Activated CD8-positive, alpha-beta T cell treated with anti-CD3 and anti-CD28 coated beads, Interleukin-2, amount 10 ng/mL, durations not matched to agents 7 days and 5 days (primary cell): ENCODE results near the gene PCSK7. TPM values are rescaled to one million over a fixed set of nuclear protein-coding genes. Genes with fewer than 3 reads are reported as not detected.
A peak's percentile ranks its signal among the peaks of the same experiment; 100 is the strongest.
"Not testable (repeated sequence)": the region's sequence is repeated elsewhere in the genome, so short reads cannot be mapped to it uniquely, and the experiment has no call there.

Experiments used
- ATAC-seq: fragments of 150-1000 bp; cut with Tn5 transposase; one replicate; pipeline ENCODE4 v1.10.0; 2021; ENCODE audit warnings: moderate library complexity
- CTCF ChIA-PET: fragments of 350-600 bp; sonication (Branson Sonifier 250); formaldehyde crosslinking; loops from one replicate; lab custom pipeline; 2021; ENCODE audit warnings: antibody characterized with exemption; lab: Charles Lee
- POLR2A ChIA-PET: fragments of 350-600 bp; sonication (Branson Sonifier 250); formaldehyde crosslinking; loops from one replicate; lab custom pipeline; 2021; ENCODE audit warnings: antibody characterized with exemption; lab: Charles Lee
- DNase-seq: peaks from one replicate; pipeline ENCODE4 v3.0.0-alpha.2; 2020
- H3K27ac Mint-ChIP-seq: one replicate; pipeline ENCODE4 v1.8.0; 2021; ENCODE audit warnings: mild to moderate bottlenecking, mixed read lengths
- H3K27me3 Mint-ChIP-seq: one replicate; pipeline ENCODE4 v1.8.0; 2021; ENCODE audit warnings: low read depth, mixed read lengths
- H3K36me3 Mint-ChIP-seq: one replicate; pipeline ENCODE4 v1.8.0; 2021; ENCODE audit warnings: low read depth, mixed read lengths
- H3K4me1 Mint-ChIP-seq: one replicate; pipeline ENCODE4 v1.8.0; 2021; ENCODE audit warnings: low read depth, mixed read lengths
- H3K4me3 Mint-ChIP-seq: one replicate; pipeline ENCODE4 v1.8.0; 2021; ENCODE audit warnings: mild to moderate bottlenecking, mixed read lengths
- H3K9me3 Mint-ChIP-seq: one replicate; pipeline ENCODE4 v1.8.0; 2022; ENCODE audit warnings: mixed read lengths; ENCODE audit not compliant: insufficient read depth
- total RNA-seq, 2 experiments: library from RNA; stranded (reverse); gene quantifications; one replicate each; pipeline ENCODE4 v1.2.3, GENCODE V29; 2021

Gene PCSK7
- 100 to 1,000 TPM; 160 to 161 TPM for total RNA-seq

GRCh38 chr11:117231842-117232091, at the start of gene PCSK7:
PCSK7 (minus strand) TSS chr11:117232073; CDS start chr11:117229844, 2,229 bp downstream.
- no peaks in the 10 kb centered on the region for H3K27me3 Mint-ChIP-seq
- H3K9me3 Mint-ChIP-seq, result no peaks in the 10 kb centered on the region
- H3K36me3 Mint-ChIP-seq, result peaks cover 40% of the 10 kb centered on the region
- ChIA-PET CTCF (interaction anchor here (0.8 to 6.9 kb wide), 13 partner anchors 9 to 585 kb away, joined by 3 to 124 read pairs (median 5); partner anchors contain the start of genes CEP164, PAFAH1B2 and SIDT2), POLR2A (interaction anchor here (1.2 to 3.2 kb wide), 6 partner anchors 16 to 378 kb away, joined by 3 to 15 read pairs (median 9); partner anchors contain the start of genes CEP164, PAFAH1B2 and SIDT2)
- H3K4me3 Mint-ChIP-seq, result peak within 1 kb of the TSS; percentile 89
- ATAC-seq (no peak), DNase-seq (no peak)
- H3K4me1 Mint-ChIP-seq, result peaks cover 48% of the 10 kb centered on the region
- peak within 1 kb of the TSS; percentile 97 for H3K27ac Mint-ChIP-seq

- ChIA-PET POLR2A (no interaction called here), CTCF (no interaction called here)
- no peak overlapping the region for H3K4me3 Mint-ChIP-seq
- no peaks in the 10 kb centered on the region for H3K9me3 Mint-ChIP-seq
- H3K4me1 Mint-ChIP-seq, result peaks cover 11% of the 10 kb centered on the region
- DNase-seq, result no peak
- no peaks in the 10 kb centered on the region for H3K27me3 Mint-ChIP-seq
- H3K27ac Mint-ChIP-seq, result no peak overlapping the region
- ATAC-seq, result no peak
- peaks cover 37% of the 10 kb centered on the region for H3K36me3 Mint-ChIP-seq
Measured at GRCh38 chr11:117281159-117281558, 49.3 kb upstream of the PCSK7 start.

GRCh38 chr11:117279711-117280376, 48.0 kb upstream of the PCSK7 start:
- Mint-ChIP-seq H3K9me3 (no peaks in the 10 kb centered on the region), H3K36me3 (peaks cover 44% of the 10 kb centered on the region), H3K4me3 (no peak overlapping the region), H3K4me1 (peaks cover 13% of the 10 kb centered on the region), H3K27me3 (no peaks in the 10 kb centered on the region), H3K27ac (peak overlapping the region; percentile 83)
- DNase-seq (no peak), ATAC-seq (peak; percentile 53)
- CTCF ChIA-PET, result interaction anchor here (0.9 kb wide), 1 partner anchor 53 kb away, joined by 3 read pairs; no protein-coding TSS in a partner anchor
- POLR2A ChIA-PET, result no interaction called here

GRCh38 chr11:117278347-117278746, 46.5 kb upstream of the PCSK7 start:
- Mint-ChIP-seq H3K9me3 (no peaks in the 10 kb centered on the region), H3K4me1 (peaks cover 13% of the 10 kb centered on the region), H3K27ac (no peak overlapping the region), H3K4me3 (no peak overlapping the region), H3K36me3 (peaks cover 38% of the 10 kb centered on the region), H3K27me3 (no peaks in the 10 kb centered on the region)
- ChIA-PET POLR2A (no interaction called here), CTCF (no interaction called here)
- DNase-seq, result no peak
- ATAC-seq, result no peak

- POLR2A ChIA-PET, result no interaction called here
- Mint-ChIP-seq H3K27me3 (no peaks in the 10 kb centered on the region), H3K4me1 (peaks cover 2% of the 10 kb centered on the region), H3K9me3 (no peaks in the 10 kb centered on the region), H3K4me3 (no peak overlapping the region), H3K36me3 (peaks cover 13% of the 10 kb centered on the region), H3K27ac (no peak overlapping the region)
- DNase-seq (no peak), ATAC-seq (no peak)
- CTCF ChIA-PET, result interaction anchor here (0.9 kb wide), 1 partner anchor 152 kb away, joined by 3 read pairs; no protein-coding TSS in a partner anchor
Measured at GRCh38 chr11:117273550-117274289, 41.8 kb upstream of the PCSK7 start.

- H3K4me3 Mint-ChIP-seq, H3K27ac Mint-ChIP-seq, H3K4me1 Mint-ChIP-seq, H3K27me3 Mint-ChIP-seq, ATAC-seq, CTCF ChIA-PET, DNase-seq, H3K9me3 Mint-ChIP-seq: not testable (repeated sequence)
- POLR2A ChIA-PET, result interaction anchor here (0.6 kb wide), 1 partner anchor 117 kb away, joined by 3 read pairs; no protein-coding TSS in a partner anchor
- H3K36me3 Mint-ChIP-seq, result peaks cover 13% of the 10 kb centered on the region
Measured at GRCh38 chr11:117272175-117272574, 40.3 kb upstream of the PCSK7 start.

GRCh38 chr11:117271208-117271607, 39.3 kb upstream of the PCSK7 start:
- H3K36me3 Mint-ChIP-seq, result peaks cover 13% of the 10 kb centered on the region
- no peaks in the 10 kb centered on the region for H3K9me3 Mint-ChIP-seq
- no peak overlapping the region for H3K4me3 Mint-ChIP-seq
- peaks cover 2% of the 10 kb centered on the region for H3K4me1 Mint-ChIP-seq
- ATAC-seq (no peak), DNase-seq (no peak)
- ChIA-PET POLR2A (no interaction called here), CTCF (interaction anchor here (0.6 kb wide), 1 partner anchor 350 kb away, joined by 3 read pairs; no protein-coding TSS in a partner anchor)
- no peak overlapping the region for H3K27ac Mint-ChIP-seq
- no peaks in the 10 kb centered on the region for H3K27me3 Mint-ChIP-seq

- POLR2A ChIA-PET, result no interaction called here
- DNase-seq, result no peak
- no peak for ATAC-seq
- H3K27me3 Mint-ChIP-seq, result no peaks in the 10 kb centered on the region
- H3K36me3 Mint-ChIP-seq, result peaks cover 8% of the 10 kb centered on the region
- no peak overlapping the region for H3K4me3 Mint-ChIP-seq
- H3K27ac Mint-ChIP-seq, result no peak overlapping the region
- no peaks in the 10 kb centered on the region for H3K9me3 Mint-ChIP-seq
- CTCF ChIA-PET, result no interaction called here
- no peaks in the 10 kb centered on the region for H3K4me1 Mint-ChIP-seq
Measured at GRCh38 chr11:117269856-117270255, 38.0 kb upstream of the PCSK7 start.

- Mint-ChIP-seq H3K4me1 (no peaks in the 10 kb centered on the region), H3K9me3 (no peaks in the 10 kb centered on the region), H3K27ac (no peak overlapping the region), H3K27me3 (no peaks in the 10 kb centered on the region), H3K4me3 (no peak overlapping the region), H3K36me3 (peaks cover 4% of the 10 kb centered on the region)
- DNase-seq, result no peak
- CTCF ChIA-PET, result no interaction called here
- ATAC-seq, result no peak
- POLR2A ChIA-PET, result no interaction called here
Measured at GRCh38 chr11:117265745-117266144, 33.9 kb upstream of the PCSK7 start.

GRCh38 chr11:117264624-117265323, 32.9 kb upstream of the PCSK7 start:
- CTCF ChIA-PET, H3K27me3 Mint-ChIP-seq, ATAC-seq, H3K36me3 Mint-ChIP-seq, H3K4me3 Mint-ChIP-seq, H3K9me3 Mint-ChIP-seq, H3K27ac Mint-ChIP-seq, DNase-seq, H3K4me1 Mint-ChIP-seq, POLR2A ChIA-PET: not testable (repeated sequence)

GRCh38 chr11:117259417-117259816, 27.5 kb upstream of the PCSK7 start:
- no peaks in the 10 kb centered on the region for H3K27me3 Mint-ChIP-seq
- no peaks in the 10 kb centered on the region for H3K9me3 Mint-ChIP-seq
- DNase-seq, result no peak
- no peak overlapping the region for H3K4me3 Mint-ChIP-seq
- ChIA-PET CTCF (no interaction called here), POLR2A (no interaction called here)
- no peaks in the 10 kb centered on the region for H3K4me1 Mint-ChIP-seq
- no peak for ATAC-seq
- peaks cover under 1% of the 10 kb centered on the region for H3K36me3 Mint-ChIP-seq
- H3K27ac Mint-ChIP-seq, result no peak overlapping the region

GRCh38 chr11:117258576-117258975, 26.7 kb upstream of the PCSK7 start:
- ATAC-seq (no peak), DNase-seq (no peak)
- H3K27me3 Mint-ChIP-seq, result no peaks in the 10 kb centered on the region
- POLR2A ChIA-PET, result no interaction called here
- H3K27ac Mint-ChIP-seq, result no peak overlapping the region
- peaks cover 3% of the 10 kb centered on the region for H3K36me3 Mint-ChIP-seq
- no peaks in the 10 kb centered on the region for H3K4me1 Mint-ChIP-seq
- no peaks in the 10 kb centered on the region for H3K9me3 Mint-ChIP-seq
- CTCF ChIA-PET, result no interaction called here
- no peak overlapping the region for H3K4me3 Mint-ChIP-seq
